ENCODE measurements around the gene PDHX. TPM values are rescaled to one million over a fixed set of nuclear protein-coding genes. Genes with fewer than 3 reads are reported as not detected.

The PDHX gene
- polyA plus RNA-seq, 1 donor (not counting 4 experiments of a cell fraction or from before 2014, with no cell fraction given): 28.5 TPM

DNA sequence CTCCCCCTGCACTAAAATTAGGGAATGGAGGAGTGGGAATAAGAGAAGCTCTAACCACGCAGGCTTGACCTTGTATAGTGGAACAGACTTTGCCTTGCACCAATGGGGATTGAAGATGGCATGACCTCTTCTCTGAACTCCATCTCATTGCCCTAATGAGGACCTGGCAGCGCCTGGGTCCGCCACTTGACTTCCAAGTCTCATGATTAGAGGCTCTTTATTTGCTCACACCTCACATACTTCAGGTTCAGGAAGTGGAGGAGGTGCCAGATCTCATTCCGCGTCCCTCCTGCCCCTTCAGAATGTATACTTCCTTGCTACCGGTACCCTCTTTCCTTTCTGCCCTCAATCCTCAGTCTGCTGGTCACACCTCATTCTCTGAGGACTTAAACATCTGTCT is 116.6 kb downstream of the PDHX start:
- FAIRE-seq: no peak
- Histone ChIP-seq H3K4me1 (ENCODE audit: control insufficient read depth, extremely low read depth, insufficient read depth, low read length) (peaks cover 68% of the 10 kb centered on the region), H3K4me2 (ENCODE audit: control insufficient read depth, extremely low read depth, insufficient read depth, low read depth, low read length) (no peak overlapping the region), H3K27ac (ENCODE audit: control insufficient read depth, insufficient read depth, low read length) (no peak overlapping the region), H3K4me3 (ENCODE audit: control insufficient read depth in 2 of 3, extremely low read depth in 1 of 3, insufficient read depth in 2 of 3, low read depth in 1 of 3, low read length in 3 of 3) (no peak overlapping the region), H3K9me1 (ENCODE audit: control insufficient read depth, extremely low read depth, insufficient read depth, low read length) (no peaks in the 10 kb centered on the region), H4K20me1 (ENCODE audit: control insufficient read depth, extremely low read depth, insufficient read depth, low read length) (no peaks in the 10 kb centered on the region), H3K36me3 (ENCODE audit: control insufficient read depth in 2 of 2, extremely low read depth in 1 of 2, insufficient read depth in 2 of 2, low read length in 2 of 2) (no peaks in the 10 kb centered on the region), H3K9me3 (ENCODE audit: control insufficient read depth, low read depth, low read length) (no peaks in the 10 kb centered on the region), H3K9ac (ENCODE audit: control insufficient read depth, extremely low read depth, insufficient read depth, low read length) (no peak overlapping the region), H3K79me2 (ENCODE audit: control insufficient read depth, insufficient read depth, low read length) (no peaks in the 10 kb centered on the region), H3K27me3 (ENCODE audit: control insufficient read depth, extremely low read depth, insufficient read depth, low read length) (no peaks in the 10 kb centered on the region), H2AFZ (ENCODE audit: control insufficient read depth, low read length) (no peak overlapping the region)
- no peak for DNase-seq (ENCODE audit: low read depth, low spot score)
- TF ChIP-seq EZH2 (IDR thresholded peaks at IDR 0.05; ENCODE audit: low read length): no peak
- dilution Hi-C loops (cut with MboI; ENCODE audit: extremely low pct_ligation_motif_present, low sequenced_read_pairs): no loop called here

DNA sequence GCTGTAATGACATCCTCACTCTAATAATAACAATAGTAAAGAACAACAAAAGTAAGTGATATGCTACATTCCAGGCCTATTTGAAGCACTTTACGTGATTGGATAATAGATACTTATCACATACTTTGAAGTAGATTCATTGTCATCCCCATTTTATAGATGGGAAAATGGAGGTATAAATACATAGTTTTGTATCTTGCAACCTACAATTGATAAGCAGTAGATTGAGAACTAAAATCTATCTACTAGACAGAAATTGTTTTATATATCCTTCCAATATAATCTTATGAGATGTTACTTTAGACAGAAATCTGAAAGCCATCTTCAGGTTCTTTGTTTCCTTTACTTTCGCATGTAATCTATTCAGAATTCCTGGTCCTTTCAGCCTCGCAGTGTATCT is 118.0 kb downstream of the PDHX start:
- Histone ChIP-seq H3K27me3 (ENCODE audit: control insufficient read depth, extremely low read depth, insufficient read depth, low read length) (no peaks in the 10 kb centered on the region), H3K36me3 (ENCODE audit: control insufficient read depth in 2 of 2, extremely low read depth in 1 of 2, insufficient read depth in 2 of 2, low read length in 2 of 2) (no peaks in the 10 kb centered on the region), H3K27ac (ENCODE audit: control insufficient read depth, insufficient read depth, low read length) (no peak overlapping the region), H4K20me1 (ENCODE audit: control insufficient read depth, extremely low read depth, insufficient read depth, low read length) (no peaks in the 10 kb centered on the region), H3K4me3 (ENCODE audit: control insufficient read depth in 2 of 3, extremely low read depth in 1 of 3, insufficient read depth in 2 of 3, low read depth in 1 of 3, low read length in 3 of 3) (no peak overlapping the region), H3K4me1 (ENCODE audit: control insufficient read depth, extremely low read depth, insufficient read depth, low read length) (peaks cover 81% of the 10 kb centered on the region), H3K9me1 (ENCODE audit: control insufficient read depth, extremely low read depth, insufficient read depth, low read length) (no peaks in the 10 kb centered on the region), H3K9me3 (ENCODE audit: control insufficient read depth, low read depth, low read length) (no peaks in the 10 kb centered on the region), H3K79me2 (ENCODE audit: control insufficient read depth, insufficient read depth, low read length) (no peaks in the 10 kb centered on the region), H3K4me2 (ENCODE audit: control insufficient read depth, extremely low read depth, insufficient read depth, low read depth, low read length) (no peak overlapping the region), H3K9ac (ENCODE audit: control insufficient read depth, extremely low read depth, insufficient read depth, low read length) (no peak overlapping the region), H2AFZ (ENCODE audit: control insufficient read depth, low read length) (no peak overlapping the region)
- DNase-seq (ENCODE audit: low read depth, low spot score) (no peak), FAIRE-seq (no peak)
- TF ChIP-seq, protein P1, sequence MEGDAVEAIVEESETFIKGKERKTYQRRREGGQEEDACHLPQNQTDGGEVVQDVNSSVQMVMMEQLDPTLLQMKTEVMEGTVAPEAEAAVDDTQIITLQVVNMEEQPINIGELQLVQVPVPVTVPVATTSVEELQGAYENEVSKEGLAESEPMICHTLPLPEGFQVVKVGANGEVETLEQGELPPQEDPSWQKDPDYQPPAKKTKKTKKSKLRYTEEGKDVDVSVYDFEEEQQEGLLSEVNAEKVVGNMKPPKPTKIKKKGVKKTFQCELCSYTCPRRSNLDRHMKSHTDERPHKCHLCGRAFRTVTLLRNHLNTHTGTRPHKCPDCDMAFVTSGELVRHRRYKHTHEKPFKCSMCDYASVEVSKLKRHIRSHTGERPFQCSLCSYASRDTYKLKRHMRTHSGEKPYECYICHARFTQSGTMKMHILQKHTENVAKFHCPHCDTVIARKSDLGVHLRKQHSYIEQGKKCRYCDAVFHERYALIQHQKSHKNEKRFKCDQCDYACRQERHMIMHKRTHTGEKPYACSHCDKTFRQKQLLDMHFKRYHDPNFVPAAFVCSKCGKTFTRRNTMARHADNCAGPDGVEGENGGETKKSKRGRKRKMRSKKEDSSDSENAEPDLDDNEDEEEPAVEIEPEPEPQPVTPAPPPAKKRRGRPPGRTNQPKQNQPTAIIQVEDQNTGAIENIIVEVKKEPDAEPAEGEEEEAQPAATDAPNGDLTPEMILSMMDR (optimal IDR thresholded peaks at IDR 0.05 in 1 of 3, IDR thresholded peaks at IDR 0.05 in 1 of 3, conservative IDR thresholded peaks at IDR 0.05 in 1 of 3; ENCODE audit: extremely low read depth in 1 of 3, insufficient read depth in 2 of 3, low read length in 3 of 3): no peak
- no peak for TF ChIP-seq EZH2 (IDR thresholded peaks at IDR 0.05; ENCODE audit: low read length)
- dilution Hi-C loops (cut with MboI; ENCODE audit: extremely low pct_ligation_motif_present, low sequenced_read_pairs): no loop called here

- H3K79me2 ChIP-seq (ENCODE audit: control insufficient read depth, insufficient read depth, low read length): no peaks in the 10 kb centered on the region
- H3K9ac ChIP-seq (ENCODE audit: control insufficient read depth, extremely low read depth, insufficient read depth, low read length): no peak overlapping the region
- no peaks in the 10 kb centered on the region for H3K9me1 ChIP-seq (ENCODE audit: control insufficient read depth, extremely low read depth, insufficient read depth, low read length)
- TF ChIP-seq, protein P1 (optimal IDR thresholded peaks at IDR 0.05 in 1 of 3, IDR thresholded peaks at IDR 0.05 in 1 of 3, conservative IDR thresholded peaks at IDR 0.05 in 1 of 3; ENCODE audit: extremely low read depth in 1 of 3, insufficient read depth in 2 of 3, low read length in 3 of 3): no peak
- TF ChIP-seq EZH2 (IDR thresholded peaks at IDR 0.05; ENCODE audit: low read length): no peak
- no peaks in the 10 kb centered on the region for H3K9me3 ChIP-seq (ENCODE audit: control insufficient read depth, low read depth, low read length)
- peaks cover 78% of the 10 kb centered on the region for H3K4me1 ChIP-seq (ENCODE audit: control insufficient read depth, extremely low read depth, insufficient read depth, low read length)
- no peak overlapping the region for H3K4me3 ChIP-seq (ENCODE audit: control insufficient read depth in 2 of 3, extremely low read depth in 1 of 3, insufficient read depth in 2 of 3, low read depth in 1 of 3, low read length in 3 of 3)
- DNase-seq (ENCODE audit: low read depth, low spot score) (no peak), FAIRE-seq (peak; percentile 89)
- peak overlapping the region; percentile 31 for H2AFZ ChIP-seq (ENCODE audit: control insufficient read depth, low read length)
- no peaks in the 10 kb centered on the region for H4K20me1 ChIP-seq (ENCODE audit: control insufficient read depth, extremely low read depth, insufficient read depth, low read length)
- H3K27me3 ChIP-seq (ENCODE audit: control insufficient read depth, extremely low read depth, insufficient read depth, low read length): no peaks in the 10 kb centered on the region
- dilution Hi-C loops (cut with MboI; ENCODE audit: extremely low pct_ligation_motif_present, low sequenced_read_pairs): no loop called here
- H3K27ac ChIP-seq (ENCODE audit: control insufficient read depth, insufficient read depth, low read length): peak overlapping the region; percentile 57
- H3K4me2 ChIP-seq (ENCODE audit: control insufficient read depth, extremely low read depth, insufficient read depth, low read depth, low read length): peak overlapping the region; percentile 55
- H3K36me3 ChIP-seq (ENCODE audit: control insufficient read depth in 2 of 2, extremely low read depth in 1 of 2, insufficient read depth in 2 of 2, low read length in 2 of 2): no peaks in the 10 kb centered on the region
Observed at GRCh38 chr11:35035894-35036408, 119.5 kb downstream of the PDHX start.

Measured in keratinocyte (primary cell).